CD4-positive, alpha-beta T cell (primary cell): ENCODE measurements around the gene KCNF1. TPM values are rescaled to one million over a fixed set of nuclear protein-coding genes. Genes with fewer than 3 reads are reported as not detected.

Experiments
- ATAC-seq: fragments of 200-7000 bp; cut with Tn5 transposase; one replicate; pipeline ENCODE4 v1.10.0; 2022; ENCODE audit warnings: mild to moderate bottlenecking; ENCODE audit not compliant: poor library complexity
- CTCF ChIA-PET: fragments of 350-600 bp; sonication (Branson Sonifier 250); formaldehyde crosslinking; loops from one replicate; lab custom pipeline; 2021; ENCODE audit warnings: antibody characterized with exemption, inconsistent platforms; lab: Charles Lee
- POLR2A ChIA-PET: fragments of 350-600 bp; sonication (Branson Sonifier 250); formaldehyde crosslinking; loops from one replicate; lab custom pipeline; 2021; ENCODE audit warnings: antibody characterized with exemption, inconsistent platforms; lab: Charles Lee
- DNase-seq, 14 experiments: peaks; one replicate each; pipeline ENCODE4 v3.0.0-alpha.2; 2013 to 2020; ENCODE audit warnings: mixed read lengths in 2 of 14
- H3K27ac ChIP-seq, 2 donors: one replicate each; pipeline versions ENCODE4 v1.5.1 to v1.7.0; 2013; ENCODE audit warnings: low read length in 2 of 2, low read depth in 1 of 2, mild to moderate bottlenecking in 1 of 2
- H3K27me3 ChIP-seq, 2 experiments: 1 replicate in 1 of 2; 2 replicates in 1 of 2; pipeline versions ENCODE4 v1.6.1 to v1.7.0; 2013; ENCODE audit warnings: low read length in 2 of 2, control low read depth in 1 of 2, mild to moderate bottlenecking in 1 of 2, moderate library complexity in 1 of 2; ENCODE audit not compliant: insufficient read depth in 2 of 2, control insufficient read depth in 1 of 2
- H3K36me3 ChIP-seq: one replicate; pipeline ENCODE4 v1.6.1; 2013; ENCODE audit warnings: low read length, control low read depth; ENCODE audit not compliant: insufficient read depth
- H3K4me1 ChIP-seq: one replicate; pipeline ENCODE4 v1.6.1; 2013; ENCODE audit warnings: low read length, control low read depth; ENCODE audit not compliant: insufficient read depth
- H3K4me3 ChIP-seq: one replicate; pipeline ENCODE4 v1.5.1; 2013; ENCODE audit warnings: mild to moderate bottlenecking, low read length, moderate library complexity
- H3K9me3 ChIP-seq, 2 experiments: 1 replicate in 1 of 2; 2 replicates in 1 of 2; pipeline versions ENCODE4 v1.6.1 to v1.7.0; 2013; ENCODE audit warnings: low read length in 2 of 2, mild to moderate bottlenecking in 2 of 2, control low read depth in 1 of 2, moderate library complexity in 1 of 2; ENCODE audit not compliant: control insufficient read depth in 1 of 2, insufficient read depth in 1 of 2
- H3K27ac Mint-ChIP-seq: one replicate; pipeline ENCODE4 v1.8.0; 2020; ENCODE audit warnings: mixed read lengths
- H3K27me3 Mint-ChIP-seq: one replicate; pipeline ENCODE4 v1.8.0; 2021; ENCODE audit warnings: mixed read lengths
- H3K36me3 Mint-ChIP-seq: one replicate; pipeline ENCODE4 v1.8.0; 2021; ENCODE audit warnings: low read depth, mixed read lengths
- H3K4me1 Mint-ChIP-seq: one replicate; pipeline ENCODE4 v1.8.0; 2021; ENCODE audit warnings: low read depth, mixed read lengths
- H3K4me3 Mint-ChIP-seq: one replicate; pipeline ENCODE4 v1.8.0; 2020; ENCODE audit warnings: mild to moderate bottlenecking, mixed read lengths
- H3K9me3 Mint-ChIP-seq: one replicate; pipeline ENCODE4 v1.8.0; 2020; ENCODE audit warnings: mixed read lengths
- intact Hi-C, 2 experiments: fragments of 100-400 bp; cut with DNase I in 1 of 2; cut with micrococcal nuclease in 1 of 2; formaldehyde crosslinking; loops; one replicate each; pipeline versions ENCODE4 v1.15.1 to v1.9.0; 2023 to 2025; cut with DNase I, micrococcal nuclease
- total RNA-seq, 174 experiments: library from RNA in 2 of 174; stranded (reverse) in 2 of 174; gene quantifications; one replicate each; pipeline ENCODE4 v1.2.3 and lab custom pipeline; 2021 to 2026
- TF ChIP-seq, protein P1 (sequence below): fragments of 200-600 bp; IDR thresholded peaks from one replicate; pipeline ENCODE4 v1.8.0; 2022; ENCODE audit warnings: antibody characterized with exemption, mild to moderate bottlenecking

The KCNF1 gene
- total RNA-seq, 2 experiments from 2014 or later, result not detected

DNA sequence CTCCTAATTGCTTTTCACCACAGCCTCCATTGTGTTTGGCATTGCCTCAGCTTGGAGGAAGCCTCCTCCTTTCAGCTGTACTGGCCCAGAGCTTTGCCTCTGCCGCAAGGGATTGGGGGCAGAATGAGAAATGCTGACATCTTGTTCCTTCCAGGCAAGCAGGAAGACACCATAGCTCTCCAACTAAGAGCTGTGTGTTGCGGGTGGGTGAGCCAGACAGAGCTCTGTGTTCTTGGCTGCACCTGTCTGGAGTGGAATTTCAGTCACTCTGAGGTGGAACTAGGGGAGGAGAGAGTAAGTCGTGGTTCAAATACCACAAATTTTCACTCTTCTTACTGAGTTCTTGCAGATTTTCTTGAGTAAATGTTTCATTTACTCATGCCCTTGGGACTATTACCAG, 36.6 kb upstream of the KCNF1 start:
- Histone ChIP-seq H3K27me3 (peaks cover 0 to 8% of the 10 kb centered on the region in 2 experiments), H3K9me3 (peaks cover 0 to 4% of the 10 kb centered on the region in 2 experiments), H3K36me3 (no peaks in the 10 kb centered on the region), H3K4me1 (peaks cover 3% of the 10 kb centered on the region), H3K4me3 (no peak overlapping the region), H3K27ac (no peak overlapping the region)
- intact Hi-C loops, result no loop called here
- no peaks in the 10 kb centered on the region for H3K4me1 Mint-ChIP-seq
- H3K9me3 Mint-ChIP-seq, result no peaks in the 10 kb centered on the region
- TF ChIP-seq, protein P1, sequence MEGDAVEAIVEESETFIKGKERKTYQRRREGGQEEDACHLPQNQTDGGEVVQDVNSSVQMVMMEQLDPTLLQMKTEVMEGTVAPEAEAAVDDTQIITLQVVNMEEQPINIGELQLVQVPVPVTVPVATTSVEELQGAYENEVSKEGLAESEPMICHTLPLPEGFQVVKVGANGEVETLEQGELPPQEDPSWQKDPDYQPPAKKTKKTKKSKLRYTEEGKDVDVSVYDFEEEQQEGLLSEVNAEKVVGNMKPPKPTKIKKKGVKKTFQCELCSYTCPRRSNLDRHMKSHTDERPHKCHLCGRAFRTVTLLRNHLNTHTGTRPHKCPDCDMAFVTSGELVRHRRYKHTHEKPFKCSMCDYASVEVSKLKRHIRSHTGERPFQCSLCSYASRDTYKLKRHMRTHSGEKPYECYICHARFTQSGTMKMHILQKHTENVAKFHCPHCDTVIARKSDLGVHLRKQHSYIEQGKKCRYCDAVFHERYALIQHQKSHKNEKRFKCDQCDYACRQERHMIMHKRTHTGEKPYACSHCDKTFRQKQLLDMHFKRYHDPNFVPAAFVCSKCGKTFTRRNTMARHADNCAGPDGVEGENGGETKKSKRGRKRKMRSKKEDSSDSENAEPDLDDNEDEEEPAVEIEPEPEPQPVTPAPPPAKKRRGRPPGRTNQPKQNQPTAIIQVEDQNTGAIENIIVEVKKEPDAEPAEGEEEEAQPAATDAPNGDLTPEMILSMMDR, result no peak
- no peak for DNase-seq
- ChIA-PET POLR2A (no interaction called here), CTCF (no interaction called here)
- no peak overlapping the region for H3K4me3 Mint-ChIP-seq
- no peaks in the 10 kb centered on the region for H3K36me3 Mint-ChIP-seq
- H3K27me3 Mint-ChIP-seq, result peaks cover 4% of the 10 kb centered on the region
- ATAC-seq, result no peak
- H3K27ac Mint-ChIP-seq, result no peak overlapping the region

GRCh38 chr2:10876394-10876793, 35.3 kb upstream of the KCNF1 start:
- H3K9me3 Mint-ChIP-seq, result no peaks in the 10 kb centered on the region

GRCh38 chr2:10876963-10877362, 34.8 kb upstream of the KCNF1 start:
- Histone ChIP-seq H3K9me3 (peaks cover 0 to 4% of the 10 kb centered on the region in 2 experiments), H3K4me1 (peaks cover 3% of the 10 kb centered on the region), H3K27ac (no peak overlapping the region), H3K36me3 (no peaks in the 10 kb centered on the region), H3K27me3 (peaks cover 0 to 8% of the 10 kb centered on the region in 2 experiments), H3K4me3 (no peak overlapping the region)
- intact Hi-C loops, result no loop called here
- H3K27ac Mint-ChIP-seq, result no peak overlapping the region
- CTCF ChIA-PET, result no interaction called here
- no peaks in the 10 kb centered on the region for H3K36me3 Mint-ChIP-seq
- H3K4me3 Mint-ChIP-seq, result no peak overlapping the region
- ATAC-seq (no peak), DNase-seq (no peak)
- H3K27me3 Mint-ChIP-seq, result peaks cover 4% of the 10 kb centered on the region
- peaks cover 6% of the 10 kb centered on the region for H3K4me1 Mint-ChIP-seq
- no peaks in the 10 kb centered on the region for H3K9me3 Mint-ChIP-seq
- POLR2A ChIA-PET, result no interaction called here
- TF ChIP-seq, protein P1, result no peak

More at GRCh38 chr2:10876394-10876793, 35.3 kb upstream of the KCNF1 start:
- H3K27ac ChIP-seq, result no peak overlapping the region
- H3K36me3 ChIP-seq, result no peaks in the 10 kb centered on the region
- intact Hi-C loops, result no loop called here
- H3K9me3 ChIP-seq, result peaks cover 0 to 4% of the 10 kb centered on the region in 2 experiments
- no peak overlapping the region for H3K27ac Mint-ChIP-seq
- CTCF ChIA-PET, result no interaction called here
- TF ChIP-seq, protein P1, result no peak
- H3K4me3 Mint-ChIP-seq, result no peak overlapping the region
- H3K4me1 Mint-ChIP-seq, result peaks cover 6% of the 10 kb centered on the region
- DNase-seq (peak in 2 of 14 experiments; percentile 15 to 29), ATAC-seq (no peak)
- peaks cover 3% of the 10 kb centered on the region for H3K4me1 ChIP-seq
- H3K4me3 ChIP-seq, result no peak overlapping the region
- POLR2A ChIA-PET, result no interaction called here
- H3K36me3 Mint-ChIP-seq, result no peaks in the 10 kb centered on the region
- peaks cover 4% of the 10 kb centered on the region for H3K27me3 Mint-ChIP-seq
- H3K27me3 ChIP-seq, result peaks cover 0 to 8% of the 10 kb centered on the region in 2 experiments
